Lower leg skin (tissue), 3 donors: ENCODE results near the gene PRL.

ENCODE experiments used
- POLR2A ChIP-seq, 2 donors: fragments of 450-650 bp; IDR thresholded peaks; one replicate each; pipeline ENCODE4 v1.6.1; 2016 to 2017; ENCODE audit warnings: antibody characterized with exemption in 2 of 2, mild to moderate bottlenecking in 1 of 2, moderate library complexity in 1 of 2
- TF ChIP-seq, protein P1 (sequence below), 3 donors: fragments of 450-650 bp; IDR thresholded peaks; one replicate each; pipeline ENCODE4 v1.5.1; 2016; ENCODE audit warnings: antibody characterized with exemption in 3 of 3, mild to moderate bottlenecking in 3 of 3, moderate library complexity in 2 of 3

DNA sequence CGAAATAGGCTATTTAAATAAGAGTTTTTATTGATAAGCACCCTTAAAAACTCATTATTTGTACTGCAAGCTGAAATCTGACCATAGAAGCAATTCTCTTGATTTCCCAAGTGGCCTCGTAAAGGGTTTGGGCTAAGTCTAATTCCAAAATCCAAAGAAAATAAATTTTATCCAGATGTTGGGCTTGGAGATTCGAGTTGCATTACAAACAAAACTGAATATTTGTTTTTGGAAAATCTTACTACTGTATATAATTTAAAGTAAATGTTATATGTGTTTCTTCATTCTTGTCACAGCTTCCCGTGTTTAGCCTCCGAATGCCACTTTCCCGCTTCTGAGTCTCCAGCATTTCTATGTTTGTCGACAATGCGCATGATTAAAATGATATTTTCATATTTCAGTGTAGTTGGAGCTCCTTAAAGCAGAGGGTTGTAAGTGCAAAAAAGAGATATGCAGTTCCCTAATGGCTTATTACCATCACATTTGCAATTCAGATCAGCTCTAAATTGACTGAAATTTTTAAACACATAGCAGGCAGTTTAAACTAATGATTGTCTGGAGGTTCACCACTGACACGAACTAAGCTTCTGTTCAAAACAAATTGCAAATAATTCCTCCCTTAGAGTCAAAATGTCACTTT, 47.0 kb downstream of the PRL start:
- TF ChIP-seq POLR2A (IDR thresholded peaks at IDR 0.05), result no peak
- TF ChIP-seq, protein P1, sequence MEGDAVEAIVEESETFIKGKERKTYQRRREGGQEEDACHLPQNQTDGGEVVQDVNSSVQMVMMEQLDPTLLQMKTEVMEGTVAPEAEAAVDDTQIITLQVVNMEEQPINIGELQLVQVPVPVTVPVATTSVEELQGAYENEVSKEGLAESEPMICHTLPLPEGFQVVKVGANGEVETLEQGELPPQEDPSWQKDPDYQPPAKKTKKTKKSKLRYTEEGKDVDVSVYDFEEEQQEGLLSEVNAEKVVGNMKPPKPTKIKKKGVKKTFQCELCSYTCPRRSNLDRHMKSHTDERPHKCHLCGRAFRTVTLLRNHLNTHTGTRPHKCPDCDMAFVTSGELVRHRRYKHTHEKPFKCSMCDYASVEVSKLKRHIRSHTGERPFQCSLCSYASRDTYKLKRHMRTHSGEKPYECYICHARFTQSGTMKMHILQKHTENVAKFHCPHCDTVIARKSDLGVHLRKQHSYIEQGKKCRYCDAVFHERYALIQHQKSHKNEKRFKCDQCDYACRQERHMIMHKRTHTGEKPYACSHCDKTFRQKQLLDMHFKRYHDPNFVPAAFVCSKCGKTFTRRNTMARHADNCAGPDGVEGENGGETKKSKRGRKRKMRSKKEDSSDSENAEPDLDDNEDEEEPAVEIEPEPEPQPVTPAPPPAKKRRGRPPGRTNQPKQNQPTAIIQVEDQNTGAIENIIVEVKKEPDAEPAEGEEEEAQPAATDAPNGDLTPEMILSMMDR (IDR thresholded peaks at IDR 0.05), result no peak
